Lower lobe of right lung (tissue), 2 donors: ENCODE data around the gene LRRC66. TPM values are rescaled to one million over a fixed set of nuclear protein-coding genes. Genes with fewer than 3 reads are reported as not detected.

Experiments used
- ATAC-seq, 2 donors: fragments of 200-7000 bp; cut with Tn5 transposase; one replicate each; pipeline ENCODE4 v1.9.1; 2020 to 2022; ENCODE audit warnings: mild to moderate bottlenecking in 2 of 2, moderate library complexity in 2 of 2
- DNase-seq: peaks from one replicate; pipeline ENCODE4 v3.0.0-alpha.2; 2020
- H3K27ac ChIP-seq: fragments of 200-600 bp; one replicate; pipeline ENCODE4 v1.8.0; 2022
- H3K27me3 ChIP-seq: fragments of 200-600 bp; one replicate; pipeline ENCODE4 v1.8.0; 2022; ENCODE audit warnings: low read depth
- H3K36me3 ChIP-seq: fragments of 200-600 bp; one replicate; pipeline ENCODE4 v1.8.0; 2022; ENCODE audit warnings: mild to moderate bottlenecking
- H3K4me1 ChIP-seq: fragments of 200-600 bp; one replicate; pipeline ENCODE4 v1.8.0; 2022
- H3K4me3 ChIP-seq: fragments of 200-600 bp; one replicate; pipeline ENCODE4 v1.8.0; 2022; ENCODE audit warnings: mild to moderate bottlenecking
- H3K9me3 ChIP-seq: fragments of 200-600 bp; one replicate; pipeline ENCODE4 v1.8.0; 2022
- CTCF ChIP-seq: fragments of 200-600 bp; IDR thresholded peaks from one replicate; pipeline ENCODE4 v1.8.0; 2022; ENCODE audit warnings: antibody characterized with exemption, mild to moderate bottlenecking
- intact Hi-C: fragments of 100-400 bp; cut with DNase I; formaldehyde crosslinking; loops from one replicate; pipeline ENCODE4 v1.11.0; 2022
- total RNA-seq: library from RNA; stranded (reverse); fragmentation: NEBNext Ultra II Directional; extraction: Animal tissue kit (Norgen Biotek cat#: 25700); gene quantifications from one replicate; pipeline ENCODE4 v1.2.1, GENCODE V29; 2021
- donor health status: DM: no; HTN: yes; CAD: no; lungs with severe emphysema.

LRRC66 gene
- total RNA-seq, 1 donor from 2014 or later, result 0.21 TPM

GRCh38 chr4:51965862-51966261 is 54.3 kb downstream of the LRRC66 start:
- no peak for TF ChIP-seq CTCF
- intact Hi-C loops, result no loop called here
- no peaks in the 10 kb centered on the region for H3K4me1 ChIP-seq
- H3K9me3 ChIP-seq, result no peaks in the 10 kb centered on the region
- no peaks in the 10 kb centered on the region for H3K36me3 ChIP-seq
- no peak overlapping the region for H3K27ac ChIP-seq
- no peaks in the 10 kb centered on the region for H3K27me3 ChIP-seq
- ATAC-seq (no peak), DNase-seq (no peak)
- no peak overlapping the region for H3K4me3 ChIP-seq

GRCh38 chr4:51963841-51964517 is 56.2 kb downstream of the LRRC66 start:
- Histone ChIP-seq H3K36me3 (no peaks in the 10 kb centered on the region), H3K4me3 (no peak overlapping the region)

GRCh38 chr4:51960486-51960885 is 59.7 kb downstream of the LRRC66 start:
- no peaks in the 10 kb centered on the region for H3K36me3 ChIP-seq
- ATAC-seq, result no peak
- H3K27me3 ChIP-seq, result no peaks in the 10 kb centered on the region
- TF ChIP-seq CTCF, result no peak
- H3K4me1 ChIP-seq, result no peaks in the 10 kb centered on the region
- no peak for DNase-seq
- intact Hi-C loops, result no loop called here
- no peak overlapping the region for H3K4me3 ChIP-seq
- no peak overlapping the region for H3K27ac ChIP-seq
- no peaks in the 10 kb centered on the region for H3K9me3 ChIP-seq

More at GRCh38 chr4:51963841-51964517, 56.2 kb downstream of the LRRC66 start:
- no peak for TF ChIP-seq CTCF
- H3K27ac ChIP-seq, result no peak overlapping the region
- no peaks in the 10 kb centered on the region for H3K4me1 ChIP-seq
- no peaks in the 10 kb centered on the region for H3K9me3 ChIP-seq
- no peaks in the 10 kb centered on the region for H3K27me3 ChIP-seq
- intact Hi-C loops, result no loop called here
- DNase-seq (no peak), ATAC-seq (no peak)

- Histone ChIP-seq H3K36me3 (no peaks in the 10 kb centered on the region), H3K4me1 (no peaks in the 10 kb centered on the region), H3K27me3 (no peaks in the 10 kb centered on the region), H3K27ac (no peak overlapping the region), H3K4me3 (no peak overlapping the region), H3K9me3 (no peaks in the 10 kb centered on the region)
- ATAC-seq (no peak), DNase-seq (no peak)
- TF ChIP-seq CTCF, result no peak
- intact Hi-C loops, result no loop called here
Measured at GRCh38 chr4:51958199-51958968, 61.8 kb downstream of the LRRC66 start.

Other genes starting within 250 kb of the LRRC66 start
- 49.5 TPM for gene DCUN1D4, start 177.2 kb downstream of the LRRC66 start, total RNA-seq
- 23.3 TPM for gene SGCB, start 17.9 kb upstream of the LRRC66 start, total RNA-seq
- gene SPATA18, start 30.9 kb upstream of the LRRC66 start, total RNA-seq, result 24.7 TPM